ENCODE results near the gene SINHCAF. TPM values are rescaled to one million over a fixed set of nuclear protein-coding genes. Genes with fewer than 3 reads are reported as not detected.
"Not testable (repeated sequence)": the region's sequence is repeated elsewhere in the genome, so short reads cannot be mapped to it uniquely, and the experiment has no call there.

Gene SINHCAF, protein sequence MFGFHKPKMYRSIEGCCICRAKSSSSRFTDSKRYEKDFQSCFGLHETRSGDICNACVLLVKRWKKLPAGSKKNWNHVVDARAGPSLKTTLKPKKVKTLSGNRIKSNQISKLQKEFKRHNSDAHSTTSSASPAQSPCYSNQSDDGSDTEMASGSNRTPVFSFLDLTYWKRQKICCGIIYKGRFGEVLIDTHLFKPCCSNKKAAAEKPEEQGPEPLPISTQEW
- total RNA-seq = 100 to 1,000 TPM; 176 to 209 (median 196) TPM

DNA sequence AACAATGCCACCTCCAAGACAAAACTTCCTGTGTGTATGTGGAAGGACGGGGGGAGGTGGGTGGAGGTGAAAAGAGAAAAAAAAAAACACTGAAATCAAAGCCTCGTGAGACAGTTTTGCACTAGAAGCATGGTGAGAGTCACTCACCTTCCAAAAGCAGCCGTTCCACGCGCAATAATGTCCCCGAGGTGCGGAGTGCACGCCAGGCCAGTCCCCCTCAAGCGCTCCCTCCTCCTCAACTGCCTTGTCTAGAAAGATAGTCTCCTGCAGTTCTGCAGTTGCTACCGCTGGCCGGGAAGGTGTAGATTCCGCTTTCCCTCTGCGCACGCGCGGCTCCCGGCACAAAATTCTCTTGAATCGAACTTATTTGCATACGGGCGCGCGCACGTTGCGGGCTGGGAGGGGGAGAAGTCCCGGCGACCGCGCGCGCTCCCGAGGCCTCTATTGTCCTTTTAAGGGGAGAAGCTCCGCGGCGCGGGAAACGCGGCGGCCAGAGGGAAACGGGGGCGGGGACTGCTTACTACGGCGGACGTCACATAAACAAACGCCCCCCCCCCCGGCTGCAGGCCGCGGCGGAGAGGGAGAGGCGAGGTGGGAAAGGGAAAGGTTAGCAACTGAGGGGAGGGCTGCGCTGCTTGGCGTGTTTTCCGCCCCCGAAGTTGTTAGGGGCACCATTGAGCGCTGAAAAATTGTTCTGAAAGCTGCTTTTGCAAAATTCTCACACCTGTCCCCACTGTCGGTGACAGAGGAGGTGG, at the start of gene SINHCAF:
SINHCAF (minus strand) TSS at position 274 of the 755 bp plus-strand sequence. CDS start 27,946 bp downstream, outside the sequence.
- Mint-ChIP-seq H3K4me1 (ENCODE audit: low read depth) (peaks cover 27% of the 10 kb centered on the region), H3K36me3 (ENCODE audit: insufficient read depth) (no peaks in the 10 kb centered on the region), H3K9me3 (no peaks in the 10 kb centered on the region), H3K4me3 (peak within 1 kb of the TSS; percentile 96), H3K27me3 (ENCODE audit: low read depth) (no peaks in the 10 kb centered on the region)
- ATAC-seq = peak; percentile 58 to 62
- peak; percentile 98 for DNase-seq

DNA sequence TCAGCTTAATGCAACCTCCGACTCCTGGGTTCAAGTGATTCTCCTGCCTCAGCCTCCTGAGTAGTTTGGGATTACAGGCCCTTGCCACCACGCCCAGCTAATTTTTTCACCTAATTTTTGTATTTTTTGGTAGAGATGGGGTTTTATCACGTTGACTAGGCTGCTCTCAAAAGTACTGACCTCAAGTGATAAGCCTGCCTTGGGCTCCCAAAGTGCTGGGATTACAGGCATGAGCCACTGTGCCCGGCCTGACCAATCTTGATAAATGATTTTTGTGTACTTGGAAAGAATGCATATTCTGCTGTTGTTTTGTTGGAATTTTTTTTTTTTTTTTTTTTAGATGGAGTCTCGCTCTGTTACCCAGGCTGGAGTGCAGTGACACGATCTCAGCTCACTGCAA, 49.5 kb upstream of the SINHCAF start:
- not testable (repeated sequence) for H3K4me1 Mint-ChIP-seq (ENCODE audit: low read depth); H3K9me3 Mint-ChIP-seq; DNase-seq; H3K27me3 Mint-ChIP-seq (ENCODE audit: low read depth); H3K36me3 Mint-ChIP-seq (ENCODE audit: insufficient read depth); ATAC-seq; H3K4me3 Mint-ChIP-seq

DNA sequence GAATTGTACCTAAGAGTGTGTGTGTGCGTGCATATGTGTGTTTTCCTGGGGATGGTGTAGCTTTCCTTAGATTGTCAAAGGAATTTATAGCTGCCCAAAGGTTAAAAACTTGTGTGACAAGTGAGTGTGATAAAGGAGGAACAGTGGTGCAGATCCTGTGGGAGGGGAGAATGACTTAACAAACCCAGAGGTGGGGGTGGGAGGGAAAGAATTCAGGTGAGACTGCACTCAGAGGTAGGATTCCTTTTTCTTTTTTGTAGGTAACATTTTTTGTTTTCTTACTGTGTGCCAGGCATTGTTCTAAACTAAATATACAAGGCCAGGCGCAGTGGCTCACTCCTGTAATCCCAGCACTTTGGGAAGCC, 45.3 kb upstream of the SINHCAF start:
- Mint-ChIP-seq H3K4me1 (ENCODE audit: low read depth) (no peaks in the 10 kb centered on the region), H3K9me3 (no peaks in the 10 kb centered on the region), H3K36me3 (ENCODE audit: insufficient read depth) (no peaks in the 10 kb centered on the region), H3K27me3 (ENCODE audit: low read depth) (no peaks in the 10 kb centered on the region), H3K4me3 (no peak overlapping the region)
- ATAC-seq (no peak), DNase-seq (no peak)

DNA sequence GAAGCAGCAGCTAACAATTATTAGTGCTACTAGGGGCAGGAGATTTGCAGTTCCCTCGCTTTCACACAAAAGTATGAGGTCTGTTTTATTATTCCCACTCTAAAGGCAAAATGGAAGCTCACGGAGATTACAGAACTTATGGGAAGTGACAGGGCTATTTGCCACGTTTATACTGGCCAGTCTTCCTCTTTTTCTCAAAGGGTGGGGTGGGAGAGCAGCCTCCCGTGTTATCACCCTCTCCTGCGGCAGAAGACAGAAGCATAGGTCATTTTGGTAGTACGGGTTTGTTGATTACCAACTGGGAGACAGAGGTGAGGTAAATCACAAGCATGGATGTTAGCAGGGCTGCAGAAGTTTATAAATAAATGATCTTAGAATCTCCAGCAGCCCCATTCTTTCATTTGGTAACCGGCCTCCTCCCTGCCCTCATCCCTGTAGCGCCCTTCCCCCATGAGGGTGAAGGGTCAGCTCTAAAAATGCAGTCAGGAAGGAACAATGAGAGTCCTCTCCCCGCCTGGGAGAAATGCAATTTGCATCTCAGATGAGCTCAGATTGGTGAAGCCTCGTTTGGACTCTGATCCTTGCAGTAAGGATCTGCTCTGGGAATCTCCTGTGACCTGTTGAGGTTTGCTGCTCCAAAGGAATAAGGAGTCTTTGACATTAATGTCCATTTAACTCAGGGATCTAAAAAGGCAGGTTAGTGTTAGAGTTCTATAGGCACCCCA, 44.7 kb upstream of the SINHCAF start:
- H3K4me3 Mint-ChIP-seq = no peak overlapping the region
- H3K4me1 Mint-ChIP-seq (ENCODE audit: low read depth) = no peaks in the 10 kb centered on the region
- ATAC-seq (no peak), DNase-seq (no peak)
- H3K9me3 Mint-ChIP-seq = no peaks in the 10 kb centered on the region
- H3K27me3 Mint-ChIP-seq (ENCODE audit: low read depth) = no peaks in the 10 kb centered on the region
- H3K36me3 Mint-ChIP-seq (ENCODE audit: insufficient read depth) = no peaks in the 10 kb centered on the region

DNA sequence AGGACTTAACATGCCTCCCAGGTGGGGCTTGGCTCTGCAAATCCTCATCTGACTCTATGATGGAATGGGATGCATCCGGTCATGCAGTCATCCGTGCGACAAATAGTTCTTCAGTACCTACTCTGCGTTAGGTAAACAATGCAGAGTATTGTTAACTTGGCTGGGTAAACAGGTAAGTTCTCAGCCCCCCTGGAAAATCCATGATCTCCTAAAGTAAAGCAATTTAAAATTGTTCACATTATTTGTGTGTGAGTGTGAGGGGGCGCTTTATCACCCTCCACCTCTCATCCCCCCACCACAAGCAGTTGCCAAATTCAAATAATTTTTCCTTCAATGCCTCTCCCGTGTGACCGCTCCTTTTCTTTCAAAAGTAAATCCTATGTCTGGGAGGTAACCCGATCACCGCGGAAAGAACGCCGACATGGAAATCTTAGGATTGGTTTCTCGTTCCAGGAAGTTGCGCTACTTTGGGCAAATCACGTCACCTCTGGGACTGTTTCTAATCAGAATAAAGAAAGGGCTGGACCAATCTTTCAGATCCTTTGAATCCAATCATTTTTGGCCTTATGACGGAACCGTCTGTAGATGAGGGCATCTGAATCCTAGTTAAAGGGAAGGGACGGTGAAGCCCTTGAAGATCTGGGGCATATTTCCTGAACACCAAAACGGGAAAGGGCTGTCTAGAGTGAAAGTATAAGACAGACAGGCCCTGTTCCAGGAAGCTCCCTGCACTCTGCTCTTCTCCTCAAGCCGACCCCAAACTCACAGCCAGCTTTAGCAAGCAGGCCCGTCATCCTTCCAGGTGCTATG, 44.0 kb upstream of the SINHCAF start:
- Mint-ChIP-seq H3K4me1 (ENCODE audit: low read depth) (no peaks in the 10 kb centered on the region), H3K4me3 (no peak overlapping the region), H3K9me3 (no peaks in the 10 kb centered on the region), H3K27me3 (ENCODE audit: low read depth) (no peaks in the 10 kb centered on the region), H3K36me3 (ENCODE audit: insufficient read depth) (no peaks in the 10 kb centered on the region)
- DNase-seq = no peak
- no peak for ATAC-seq

DNA sequence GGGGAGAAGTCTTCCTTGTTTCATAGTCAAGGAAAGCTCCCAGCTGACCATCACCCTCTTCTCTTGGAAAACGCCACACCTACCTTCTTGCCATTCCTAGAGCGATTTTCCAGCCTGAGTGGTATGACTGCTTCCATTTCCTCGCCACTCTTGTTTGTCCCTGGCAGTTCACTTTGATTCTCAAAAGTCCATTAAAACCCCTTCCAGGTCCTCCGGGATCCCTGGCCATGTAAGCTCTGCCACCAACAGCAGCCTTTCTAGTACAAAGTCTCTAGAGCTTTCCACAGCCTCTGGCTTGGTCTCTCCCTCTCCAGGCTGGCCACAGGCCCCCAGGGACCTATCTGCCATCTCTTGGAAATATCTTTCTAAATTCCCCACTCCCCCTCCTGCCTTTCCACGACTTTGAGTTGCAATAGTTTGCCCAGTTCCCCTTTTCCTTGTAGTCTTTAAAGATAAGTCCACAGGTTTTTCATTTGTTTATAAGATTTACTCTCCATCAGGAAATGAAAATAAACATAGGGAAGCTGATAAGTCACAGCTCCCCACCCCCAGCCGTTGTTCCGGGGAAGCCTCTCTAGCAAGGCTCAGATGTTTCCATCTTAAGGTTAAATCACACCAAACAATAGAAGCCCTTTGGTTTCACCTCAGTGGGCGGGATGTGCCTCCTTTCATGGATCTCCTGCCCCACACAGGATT, 42.9 kb upstream of the SINHCAF start:
- H3K4me3 Mint-ChIP-seq = no peak overlapping the region
- no peaks in the 10 kb centered on the region for H3K36me3 Mint-ChIP-seq (ENCODE audit: insufficient read depth)
- no peaks in the 10 kb centered on the region for H3K4me1 Mint-ChIP-seq (ENCODE audit: low read depth)
- no peaks in the 10 kb centered on the region for H3K27me3 Mint-ChIP-seq (ENCODE audit: low read depth)
- DNase-seq = no peak
- H3K9me3 Mint-ChIP-seq = no peaks in the 10 kb centered on the region
- no peak for ATAC-seq

DNA sequence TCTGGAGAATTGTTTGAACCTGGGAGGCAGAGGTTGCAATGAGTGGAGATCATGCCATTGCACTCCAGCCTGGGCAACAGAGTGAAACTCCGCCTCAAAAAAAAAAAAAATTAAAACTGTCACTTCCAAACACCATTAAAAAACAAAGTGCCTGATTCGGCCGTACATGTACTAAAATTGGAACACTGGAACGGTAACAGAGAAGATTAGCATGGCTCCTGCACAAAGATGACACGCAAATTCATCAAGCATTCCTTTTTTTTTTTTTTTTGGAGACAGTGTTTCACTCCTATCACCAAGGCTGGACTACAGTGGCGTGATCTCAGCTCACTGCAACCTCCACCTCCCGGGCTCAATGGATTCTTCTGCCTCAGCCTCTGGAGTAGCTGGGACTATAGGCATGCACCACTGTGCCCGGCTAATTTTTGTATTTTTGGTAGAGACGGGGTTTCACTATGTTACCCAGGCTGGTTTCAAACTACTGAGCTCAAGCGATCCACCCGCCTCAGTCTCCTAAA, 40.2 kb upstream of the SINHCAF start:
- Mint-ChIP-seq H3K4me1 (ENCODE audit: low read depth) (peaks cover 17% of the 10 kb centered on the region), H3K4me3 (no peak overlapping the region), H3K36me3 (ENCODE audit: insufficient read depth) (no peaks in the 10 kb centered on the region), H3K9me3 (no peaks in the 10 kb centered on the region), H3K27me3 (ENCODE audit: low read depth) (no peaks in the 10 kb centered on the region)
- DNase-seq (no peak), ATAC-seq (no peak)

DNA sequence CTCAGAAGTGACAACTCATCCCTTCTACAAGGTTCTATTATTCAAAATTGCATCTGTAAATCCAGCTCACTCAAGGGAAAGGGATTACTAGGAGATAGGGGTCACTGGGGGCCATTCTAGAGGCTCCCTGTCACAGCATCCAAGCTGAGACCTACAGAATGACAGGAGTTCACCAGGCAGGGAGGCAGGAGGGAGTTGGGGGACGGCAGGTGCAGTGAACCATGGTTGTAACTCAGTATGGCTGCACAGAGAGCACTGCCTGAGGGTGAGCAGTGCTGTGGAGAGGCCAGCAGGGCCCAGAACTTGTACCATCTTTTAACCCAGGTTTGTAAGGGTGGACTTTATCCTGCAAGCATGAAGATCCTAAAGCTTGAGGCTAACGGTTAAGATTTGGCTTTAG, 37.9 kb upstream of the SINHCAF start:
- no peak for DNase-seq
- Mint-ChIP-seq H3K4me1 (ENCODE audit: low read depth) (peaks cover 17% of the 10 kb centered on the region), H3K36me3 (ENCODE audit: insufficient read depth) (no peaks in the 10 kb centered on the region), H3K27me3 (ENCODE audit: low read depth) (no peaks in the 10 kb centered on the region), H3K9me3 (no peaks in the 10 kb centered on the region), H3K4me3 (no peak overlapping the region)
- no peak for ATAC-seq

DNA sequence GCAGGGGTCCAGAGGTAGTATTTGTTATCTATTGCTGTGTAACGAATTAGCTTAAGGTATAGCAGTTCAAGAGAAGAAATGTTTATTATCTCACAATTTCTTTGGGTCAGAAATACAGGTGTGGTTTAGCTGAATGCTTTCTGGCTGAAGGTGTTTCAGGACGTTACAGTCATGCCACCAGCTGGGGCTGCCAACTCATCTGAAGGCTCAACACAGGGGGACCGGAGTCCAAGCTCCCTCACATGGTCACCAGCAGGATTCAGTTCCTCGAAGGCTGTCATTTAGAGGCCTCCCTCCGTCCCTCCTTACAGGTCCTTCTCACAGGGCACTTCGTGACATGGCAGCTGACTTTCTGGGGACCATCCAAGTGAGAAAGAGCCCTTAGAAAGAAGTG, 37.5 kb upstream of the SINHCAF start:
- no peak for DNase-seq
- Mint-ChIP-seq H3K36me3 (ENCODE audit: insufficient read depth) (no peaks in the 10 kb centered on the region), H3K4me3 (no peak overlapping the region), H3K9me3 (no peaks in the 10 kb centered on the region), H3K27me3 (ENCODE audit: low read depth) (no peaks in the 10 kb centered on the region), H3K4me1 (ENCODE audit: low read depth) (peaks cover 17% of the 10 kb centered on the region)
- no peak for ATAC-seq

DNA sequence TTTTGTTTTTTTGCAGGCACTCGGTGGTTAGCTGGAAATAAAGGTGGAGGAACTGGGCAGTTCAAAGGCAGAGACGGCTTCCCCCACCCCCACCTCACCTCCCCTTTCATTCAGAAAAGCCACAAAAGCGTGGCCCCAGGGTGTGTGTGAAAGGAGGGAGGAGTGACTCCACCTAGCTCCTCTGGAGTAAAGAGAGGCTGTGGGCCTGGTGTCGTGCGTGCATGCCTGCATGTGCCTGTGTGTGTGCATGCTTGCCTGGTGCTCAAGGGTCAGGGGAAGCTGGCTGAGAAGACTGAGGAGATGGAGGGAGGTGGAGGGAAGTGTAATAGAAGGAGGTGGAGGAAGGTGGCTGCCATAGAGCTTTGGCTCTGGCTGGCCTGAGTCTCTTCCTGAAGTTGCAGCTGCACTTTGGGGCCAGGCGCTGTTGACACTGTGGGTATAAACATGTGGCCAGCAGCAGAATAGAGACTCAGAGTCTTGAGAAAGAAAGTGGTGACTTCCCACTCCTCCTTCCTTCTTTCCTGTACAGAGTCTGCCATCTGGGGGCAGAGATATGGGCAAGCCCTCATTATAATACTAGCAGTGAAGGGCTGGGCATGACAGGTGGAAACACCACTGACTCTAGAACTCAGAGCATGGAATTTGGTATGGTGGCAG, 36.9 kb upstream of the SINHCAF start:
- H3K9me3 Mint-ChIP-seq = no peaks in the 10 kb centered on the region

DNA sequence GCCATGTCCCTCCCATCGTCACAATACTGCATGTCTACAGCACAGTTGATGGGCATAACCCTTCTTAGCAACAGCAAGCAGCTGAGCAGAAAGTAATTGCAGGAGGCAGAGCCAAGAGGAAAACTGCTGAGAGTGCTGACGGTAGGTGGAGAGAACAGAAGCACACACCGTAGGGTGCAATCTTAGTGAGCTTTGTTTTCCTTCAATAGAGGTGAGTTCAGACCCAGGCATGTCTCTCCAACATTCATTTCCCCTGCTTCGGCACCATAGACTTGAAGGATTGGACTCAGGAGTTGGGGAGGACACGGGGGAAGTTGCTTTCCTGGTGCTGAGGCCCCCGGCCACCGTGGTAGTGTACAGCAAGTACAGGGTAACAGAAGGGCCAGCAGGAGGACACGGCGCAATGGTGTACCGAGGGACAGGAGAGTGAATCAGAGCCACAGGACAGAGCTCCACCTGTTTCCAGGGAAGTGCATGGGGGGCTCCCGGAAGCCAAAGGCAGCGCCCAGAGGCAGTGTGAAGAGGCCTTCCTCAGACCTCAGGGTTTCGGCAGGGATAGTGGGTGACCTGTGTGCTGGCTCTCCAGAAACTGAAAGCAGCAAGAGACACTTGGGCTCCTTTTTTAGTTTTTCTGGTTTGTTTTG, 36.3 kb upstream of the SINHCAF start:
- Mint-ChIP-seq H3K27me3 (ENCODE audit: low read depth) (no peaks in the 10 kb centered on the region), H3K36me3 (ENCODE audit: insufficient read depth) (no peaks in the 10 kb centered on the region), H3K4me3 (no peak overlapping the region), H3K9me3 (no peaks in the 10 kb centered on the region), H3K4me1 (ENCODE audit: low read depth) (peaks cover 17% of the 10 kb centered on the region)
- ATAC-seq (peak; percentile 35 to 55), DNase-seq (no peak)

More for the DNA sequence above, 36.9 kb upstream of the SINHCAF start:
- ATAC-seq (peak; percentile 59 to 72), DNase-seq (no peak)
- Mint-ChIP-seq H3K4me3 (no peak overlapping the region), H3K4me1 (ENCODE audit: low read depth) (peaks cover 17% of the 10 kb centered on the region), H3K36me3 (ENCODE audit: insufficient read depth) (no peaks in the 10 kb centered on the region), H3K27me3 (ENCODE audit: low read depth) (no peaks in the 10 kb centered on the region)

DNA sequence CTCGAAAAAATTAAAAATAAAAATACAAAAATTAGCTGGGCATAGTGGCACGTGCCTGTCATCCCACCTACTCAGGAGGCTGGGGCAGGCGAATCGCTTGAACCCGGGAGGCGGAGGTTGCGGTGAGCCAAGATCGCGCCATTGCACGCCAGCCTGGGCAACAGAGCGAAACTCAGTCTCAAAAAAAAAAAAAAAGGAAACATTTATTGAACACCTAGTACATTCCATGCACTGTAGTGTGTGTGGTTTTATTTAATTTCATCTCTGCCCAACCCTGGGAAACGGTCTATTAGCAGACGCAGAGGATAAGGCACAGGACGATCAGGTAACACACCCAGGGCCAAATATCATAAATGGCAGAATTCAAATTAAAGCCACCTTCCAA, 35.8 kb upstream of the SINHCAF start:
- ATAC-seq (no peak), DNase-seq (no peak)
- Mint-ChIP-seq H3K27me3 (ENCODE audit: low read depth) (no peaks in the 10 kb centered on the region), H3K4me1 (ENCODE audit: low read depth) (peaks cover 17% of the 10 kb centered on the region), H3K36me3 (ENCODE audit: insufficient read depth) (no peaks in the 10 kb centered on the region), H3K9me3 (no peaks in the 10 kb centered on the region), H3K4me3 (no peak overlapping the region)

DNA sequence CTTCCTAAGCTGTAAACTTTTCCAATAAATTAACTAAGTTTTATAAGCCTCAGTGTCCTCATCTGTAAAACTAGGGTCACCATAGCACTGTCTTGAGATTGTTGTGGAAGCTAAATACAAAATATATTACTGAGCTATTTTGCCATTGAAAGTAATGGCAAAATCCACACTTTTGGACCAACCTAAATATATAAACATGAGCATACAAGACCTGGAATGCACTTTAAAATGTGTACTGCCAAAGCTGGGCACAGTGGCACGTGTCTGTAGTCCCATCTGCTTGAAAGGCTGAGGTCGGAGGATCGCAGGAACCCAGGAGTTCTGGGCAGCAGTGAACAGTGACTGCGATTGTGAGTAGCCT, 29.8 kb upstream of the SINHCAF start:
- Mint-ChIP-seq H3K9me3 (no peaks in the 10 kb centered on the region), H3K4me3 (no peak overlapping the region), H3K27me3 (ENCODE audit: low read depth) (peaks cover 6% of the 10 kb centered on the region), H3K4me1 (ENCODE audit: low read depth) (no peaks in the 10 kb centered on the region), H3K36me3 (ENCODE audit: insufficient read depth) (no peaks in the 10 kb centered on the region)
- DNase-seq (no peak), ATAC-seq (no peak)

All from activated T-cell treated with anti-CD3 and anti-CD28 coated beads, Interleukin-2, amount 50 U/mL, for 4 hours (primary cell).